Pancreas (tissue), 10 donors: ENCODE results near the gene RBM18. TPM values are rescaled to one million over a fixed set of nuclear protein-coding genes. Genes with fewer than 3 reads are reported as not detected.
A peak's percentile ranks its signal among the peaks of the same experiment; 100 is the strongest.

ENCODE experiments used
- ATAC-seq, 4 donors: fragments of 200-7000 bp; cut with Tn5 transposase; one replicate each; pipeline versions ENCODE4 v1.8.0 to v1.9.1; 2020; ENCODE audit warnings: mild to moderate bottlenecking in 4 of 4, moderate library complexity in 4 of 4
- DNase-seq, 6 donors: peaks; one replicate each; pipeline ENCODE4 v3.0.0-alpha.2; 2020
- FAIRE-seq: peaks from 2 replicates; lab custom pipeline; 2012; peaks lifted over from hg19 to GRCh38; lab: Jason Lieb, UNC
- H3K27ac ChIP-seq, 4 donors: fragments of 200-600 bp; sonication (generic); 1 replicate in 3 of 4; 2 replicates in 1 of 4; pipeline versions ENCODE4 v1.5.0 to v1.8.0; 2020
- H3K27me3 ChIP-seq, 4 donors: fragments of 200-600 bp; one replicate each; pipeline ENCODE4 v1.8.0; 2021
- H3K36me3 ChIP-seq, 3 donors: fragments of 200-600 bp; sonication (generic) in 1 of 3; one replicate each; pipeline versions ENCODE4 v1.5.0 to v1.8.0; 2020 to 2021
- H3K4me1 ChIP-seq, 3 donors: fragments of 200-600 bp; one replicate each; pipeline ENCODE4 v1.8.0; 2021
- H3K4me3 ChIP-seq, 4 donors: fragments of 200-600 bp; sonication (generic) in 2 of 4; one replicate each; pipeline versions ENCODE4 v1.5.0 to v1.8.0; 2020 to 2021
- H3K9me3 ChIP-seq, 4 donors: fragments of 200-600 bp; one replicate each; pipeline ENCODE4 v1.8.0; 2021
- WGBS, 2 donors: extraction: QIAGEN DNeasy Blood & Tissue Kit; methylation state at CpG; one replicate each; pipeline ENCODE4 v1.1.7; 2013; 5-methylcytosine and 5-hydroxymethylcytosine counted together
- intact Hi-C, 3 donors: fragments of 100-400 bp; cut with DNase I; formaldehyde crosslinking; loops; one replicate each; pipeline versions ENCODE4 v1.11.1 to v1.14.2; 2022
- polyA plus RNA-seq, 2 donors: library from polyadenylated mRNA; stranded (reverse); fragments of 200-250 nt; gene quantifications; one replicate each; pipeline ENCODE4 v1.2.3, GENCODE V29; 2013
- total RNA-seq, 6 donors: library from RNA; stranded (reverse); fragmentation: NEBNext Ultra II Directional in 4 of 6; extraction: Animal tissue kit (Norgen Biotek cat#: 25700) in 4 of 6; gene quantifications; one replicate each; pipeline versions ENCODE4 v1.2.1 to v1.2.4, GENCODE V29; 2021 to 2023
- TF ChIP-seq, protein P1 (sequence below), 4 donors: fragments of 200-600 bp; sonication (generic) in 3 of 4; IDR thresholded peaks; one replicate each; pipeline versions ENCODE4 v1.5.0 to v1.8.0; 2021; ENCODE audit warnings: antibody characterized with exemption in 4 of 4
- donor health status: healthy with polysubstance abuse.
- donor health status: DM: no; HTN: no; CAD: no; lungs with moderate emphysema.
- donor health status: DM: no; HTN: no; CAD: no.
- donor health status: control.
- donor health status: control.
- donor health status: Bipolar disorder and iron deficiency.
- donor health status: DM: yes; HTN: yes; CAD: no.
- donor health status: DM: no; HTN: no; CAD: no.
- donor health status: DM: no; HTN: no; CAD: no.
- donor health status: DM: yes; HTN: yes; CAD: no.

Gene RBM18
- total and polyA plus RNA-seq, 8 donors, result 1.7 to 10.5 (median 6.0) TPM

DNA sequence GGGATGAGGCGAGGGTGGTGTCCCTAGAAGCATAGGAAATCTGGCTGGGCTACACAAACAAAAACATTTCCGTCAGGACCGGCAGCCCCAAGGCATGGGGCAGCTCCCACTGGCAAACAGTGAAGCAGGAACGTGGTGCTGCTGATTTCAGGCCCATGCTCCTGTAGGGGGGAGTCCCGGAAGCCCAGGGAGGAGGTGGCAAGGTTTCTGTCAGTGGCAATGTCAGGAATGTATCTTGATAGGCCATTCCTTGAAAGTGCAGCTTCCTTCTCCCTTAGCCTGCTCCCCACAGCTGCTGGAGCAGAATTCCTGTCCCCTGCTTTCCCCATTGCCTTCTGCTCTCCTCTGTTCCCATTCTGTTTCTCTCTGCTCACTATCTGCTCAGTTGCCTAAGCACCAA is 42.4 kb upstream of the RBM18 start:
- DNase-seq, result no peak
- WGBS, 2 donors, result 79 to 87% methylated on average over 5 of the region's 5 CpGs
- no peaks in the 10 kb centered on the region for H3K4me1 ChIP-seq
- H3K27me3 ChIP-seq, result no peaks in the 10 kb centered on the region
- no peak for ATAC-seq
- no peak overlapping the region for H3K4me3 ChIP-seq
- TF ChIP-seq, protein P1, sequence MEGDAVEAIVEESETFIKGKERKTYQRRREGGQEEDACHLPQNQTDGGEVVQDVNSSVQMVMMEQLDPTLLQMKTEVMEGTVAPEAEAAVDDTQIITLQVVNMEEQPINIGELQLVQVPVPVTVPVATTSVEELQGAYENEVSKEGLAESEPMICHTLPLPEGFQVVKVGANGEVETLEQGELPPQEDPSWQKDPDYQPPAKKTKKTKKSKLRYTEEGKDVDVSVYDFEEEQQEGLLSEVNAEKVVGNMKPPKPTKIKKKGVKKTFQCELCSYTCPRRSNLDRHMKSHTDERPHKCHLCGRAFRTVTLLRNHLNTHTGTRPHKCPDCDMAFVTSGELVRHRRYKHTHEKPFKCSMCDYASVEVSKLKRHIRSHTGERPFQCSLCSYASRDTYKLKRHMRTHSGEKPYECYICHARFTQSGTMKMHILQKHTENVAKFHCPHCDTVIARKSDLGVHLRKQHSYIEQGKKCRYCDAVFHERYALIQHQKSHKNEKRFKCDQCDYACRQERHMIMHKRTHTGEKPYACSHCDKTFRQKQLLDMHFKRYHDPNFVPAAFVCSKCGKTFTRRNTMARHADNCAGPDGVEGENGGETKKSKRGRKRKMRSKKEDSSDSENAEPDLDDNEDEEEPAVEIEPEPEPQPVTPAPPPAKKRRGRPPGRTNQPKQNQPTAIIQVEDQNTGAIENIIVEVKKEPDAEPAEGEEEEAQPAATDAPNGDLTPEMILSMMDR (IDR thresholded peaks at IDR 0.05), result no peak
- intact Hi-C loops, result no loop called here
- FAIRE-seq, result no peak
- H3K9me3 ChIP-seq, result no peaks in the 10 kb centered on the region
- peaks cover 0 to 14% (median 0%) of the 10 kb centered on the region in 3 donors for H3K36me3 ChIP-seq
- H3K27ac ChIP-seq, result no peak overlapping the region

DNA sequence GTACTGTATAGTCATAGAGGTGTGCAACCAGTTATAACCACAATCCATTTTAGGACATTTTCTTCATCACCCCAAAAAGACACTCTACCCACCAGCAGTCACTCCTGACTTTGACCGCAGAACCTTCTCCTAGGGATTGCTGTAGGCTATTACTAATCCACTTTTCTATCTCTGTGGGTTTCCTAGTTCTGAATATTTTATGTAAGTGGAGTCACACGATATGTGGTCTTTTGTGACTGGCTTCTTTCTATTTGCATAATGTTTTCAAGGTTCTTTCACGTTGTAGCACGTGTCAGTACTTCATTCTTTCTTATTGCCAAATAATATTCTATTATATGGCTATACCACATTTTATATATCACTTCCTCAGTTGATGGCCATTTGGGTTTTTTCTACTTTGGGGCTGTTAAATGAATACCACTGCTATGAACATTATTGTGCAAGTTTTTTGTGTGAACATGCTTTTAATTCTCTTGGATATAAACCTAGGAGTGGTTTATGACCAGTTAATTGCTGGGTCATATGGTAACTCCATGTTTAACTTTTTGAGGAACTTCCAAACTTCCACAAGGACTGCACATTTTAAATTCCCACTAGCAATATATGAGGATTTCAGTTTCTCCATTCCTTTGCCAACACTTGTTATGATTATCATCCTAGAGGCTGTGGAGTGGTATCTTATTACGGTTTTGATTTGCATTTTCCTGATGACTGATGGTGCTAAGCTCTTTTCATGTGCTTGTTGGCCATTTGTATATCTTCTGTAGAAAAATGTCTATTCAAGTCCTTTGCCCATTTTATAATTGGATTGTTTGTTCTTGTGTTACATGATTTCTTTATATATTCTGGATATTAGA is 37.8 kb upstream of the RBM18 start:
- Histone ChIP-seq H3K36me3 (no peaks in the 10 kb centered on the region), H3K4me1 (no peaks in the 10 kb centered on the region), H3K27me3 (no peaks in the 10 kb centered on the region), H3K9me3 (no peaks in the 10 kb centered on the region), H3K4me3 (no peak overlapping the region), H3K27ac (no peak overlapping the region)
- intact Hi-C loops, result no loop called here
- TF ChIP-seq, protein P1 (IDR thresholded peaks at IDR 0.05), result no peak
- DNase-seq, result no peak
- WGBS, 2 donors, result 85 to 87% methylated on average over 5 of the region's 5 CpGs
- ATAC-seq, result no peak
- no peak for FAIRE-seq

DNA sequence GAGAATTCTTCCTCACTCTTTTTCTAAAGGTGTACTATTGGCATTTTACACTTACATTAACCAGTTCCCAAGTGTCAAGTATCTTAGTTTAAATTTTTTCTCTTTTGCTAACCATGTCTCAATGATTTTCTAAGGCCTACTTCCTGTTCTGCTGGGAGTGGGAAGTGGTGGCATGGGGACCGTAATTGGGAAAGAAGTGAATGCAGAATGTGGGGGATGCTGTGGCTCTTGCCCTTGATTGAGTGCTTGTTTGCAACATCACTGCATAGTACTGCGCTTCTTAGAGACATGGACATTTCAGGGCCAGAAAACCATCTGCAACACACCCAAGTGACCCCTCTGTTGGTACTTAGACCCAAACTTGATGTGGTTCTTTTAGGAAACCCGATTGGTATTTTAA is 32.9 kb upstream of the RBM18 start:
- TF ChIP-seq, protein P1 (IDR thresholded peaks at IDR 0.05), result no peak
- Histone ChIP-seq H3K36me3 (peaks cover 0 to 12% (median 0%) of the 10 kb centered on the region in 3 donors), H3K4me3 (no peak overlapping the region), H3K27ac (no peak overlapping the region), H3K9me3 (no peaks in the 10 kb centered on the region), H3K4me1 (no peaks in the 10 kb centered on the region), H3K27me3 (no peaks in the 10 kb centered on the region)
- intact Hi-C loops, result no loop called here
- DNase-seq, result no peak
- ATAC-seq, result no peak
- no peak for FAIRE-seq
- 94 to 97% methylated on average over 3 of the region's 3 CpGs for WGBS, 2 donors

DNA sequence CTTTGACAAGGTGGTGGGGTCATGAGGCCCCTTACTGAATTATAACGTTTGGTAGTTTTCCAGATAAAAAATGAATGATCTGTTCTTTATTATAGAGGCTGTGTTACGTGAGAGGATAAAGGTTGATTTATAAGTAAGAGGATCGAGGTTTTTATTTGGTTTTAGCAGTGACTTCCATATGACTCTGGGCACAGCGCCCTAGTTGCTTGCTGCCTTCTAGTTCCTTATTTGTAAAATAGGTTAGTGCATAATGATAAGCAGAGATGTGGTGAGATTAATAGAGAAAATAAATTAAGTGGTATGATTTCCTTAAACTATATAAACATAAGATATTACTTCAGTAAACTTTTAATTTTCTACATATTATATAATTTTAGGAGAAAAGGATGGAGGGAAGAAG is 29.9 kb upstream of the RBM18 start:
- FAIRE-seq (no peak), ATAC-seq (no peak), DNase-seq (no peak)
- H3K36me3 ChIP-seq, result peaks cover 0 to 12% (median 0%) of the 10 kb centered on the region in 3 donors
- no peaks in the 10 kb centered on the region for H3K9me3 ChIP-seq
- H3K27ac ChIP-seq, result no peak overlapping the region
- no peaks in the 10 kb centered on the region for H3K27me3 ChIP-seq
- peaks cover 0 to 3% (median 0%) of the 10 kb centered on the region in 3 donors for H3K4me1 ChIP-seq
- intact Hi-C loops, result no loop called here
- TF ChIP-seq, protein P1 (IDR thresholded peaks at IDR 0.05), result no peak
- 63 to 65% methylated on average over 4 of the region's 4 CpGs for WGBS, 2 donors
- H3K4me3 ChIP-seq, result no peak overlapping the region

DNA sequence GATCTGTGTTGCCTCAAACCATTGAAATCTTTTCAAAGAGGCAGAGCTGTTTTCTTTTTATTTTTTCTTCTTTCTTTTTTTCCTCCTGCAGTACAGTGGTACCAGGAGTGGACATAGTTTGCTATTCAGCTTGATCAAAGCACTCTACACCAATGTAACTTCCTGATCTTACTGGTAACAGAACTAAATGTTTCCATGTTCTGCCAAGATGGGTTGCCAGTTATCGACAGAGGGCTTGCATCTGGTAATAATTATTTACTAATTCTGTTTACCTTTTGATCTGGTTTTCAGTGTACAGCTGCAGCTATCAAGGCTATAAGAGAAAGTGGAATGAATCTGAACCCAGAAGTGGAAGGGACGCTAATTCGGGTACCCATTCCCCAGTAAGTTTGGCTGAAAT is 26.8 kb upstream of the RBM18 start:
- no peak for FAIRE-seq
- ATAC-seq, result peak in 1 of 4 donors; percentile 51
- Histone ChIP-seq H3K4me3 (no peak overlapping the region), H3K27me3 (no peaks in the 10 kb centered on the region), H3K27ac (no peak overlapping the region), H3K9me3 (no peaks in the 10 kb centered on the region), H3K36me3 (peaks cover 0 to 32% (median 0%) of the 10 kb centered on the region in 3 donors), H3K4me1 (peaks cover 0 to 3% (median 0%) of the 10 kb centered on the region in 3 donors)
- intact Hi-C loops, result no loop called here
- DNase-seq, result no peak
- TF ChIP-seq, protein P1 (IDR thresholded peaks at IDR 0.05), result no peak
- WGBS, 2 donors, result 50 to 62% methylated on average over 3 of the region's 3 CpGs
